ENCODE results near the gene ZDHHC14. TPM values are rescaled to one million over a fixed set of nuclear protein-coding genes. Genes with fewer than 3 reads are reported as not detected.
A peak's percentile ranks its signal among the peaks of the same experiment; 100 is the strongest.

ZDHHC14 gene
- total RNA-seq, 2 experiments from 2014 or later = 2.4 to 2.5 TPM

DNA sequence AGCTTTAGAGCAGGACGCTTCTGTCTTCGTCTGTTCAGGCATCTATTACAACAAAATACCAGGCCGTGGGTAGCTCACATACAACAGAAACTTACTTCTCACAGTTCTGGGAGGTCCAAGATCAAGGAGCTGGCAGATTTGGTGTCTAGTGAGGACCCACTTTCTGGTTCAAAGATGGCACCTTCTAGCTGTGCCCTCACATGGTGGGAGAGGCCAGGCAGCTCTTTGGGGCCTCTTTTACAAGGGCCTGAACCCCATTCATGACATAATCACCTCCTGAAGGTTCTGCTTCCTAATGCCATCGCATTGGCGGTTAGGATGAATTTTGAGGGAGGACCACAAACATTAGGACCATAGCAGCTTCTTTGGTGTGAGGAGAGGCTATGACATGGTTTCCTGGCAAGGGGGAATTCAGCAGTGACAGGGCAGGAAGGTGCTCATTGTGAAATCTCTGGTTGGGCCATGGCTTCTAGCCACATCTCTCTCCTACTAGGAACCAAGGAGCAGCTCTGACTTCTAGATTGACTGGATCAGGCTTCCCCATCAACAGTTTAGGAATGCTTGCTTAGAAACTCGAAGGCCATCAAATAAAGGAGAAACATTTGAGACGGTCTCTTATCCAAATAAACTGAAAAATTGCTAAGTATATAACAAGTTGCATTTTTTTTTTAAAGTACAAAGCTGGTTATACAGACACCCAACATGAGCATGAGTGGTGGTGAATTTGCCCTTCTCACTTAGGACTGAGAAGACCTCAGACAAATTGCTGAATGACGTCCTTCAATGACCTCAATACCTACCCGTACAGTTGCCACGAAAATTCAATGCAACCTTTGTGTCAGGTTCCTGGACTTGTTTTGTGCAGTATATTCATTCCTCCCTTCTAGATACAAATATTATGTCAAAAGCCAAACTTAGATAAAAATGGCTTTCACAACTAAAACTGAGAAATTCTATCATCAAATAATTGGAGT is 140.7 kb downstream of the ZDHHC14 start:
- POLR2A ChIA-PET = interaction anchor here (0.6 kb wide), 1 partner anchor 1120 kb away, joined by 7 read pairs; no protein-coding TSS in a partner anchor
- ATAC-seq (peak; percentile 55), DNase-seq (no peak)
- CTCF ChIA-PET = interaction anchor here (1.2 kb wide), 1 partner anchor 27 kb away, joined by 6 read pairs; no protein-coding TSS in a partner anchor
- no peaks in the 10 kb centered on the region for H3K9me3 Mint-ChIP-seq (ENCODE audit: low read depth)
- H3K27me3 Mint-ChIP-seq = no peaks in the 10 kb centered on the region
- H3K27ac Mint-ChIP-seq = no peak overlapping the region
- intact Hi-C loops (cut with DNase I, micrococcal nuclease) = no loop called here
- peaks cover 7% of the 10 kb centered on the region for H3K4me1 Mint-ChIP-seq
- no peaks in the 10 kb centered on the region for H3K36me3 Mint-ChIP-seq (ENCODE audit: low read depth)
- H3K4me3 Mint-ChIP-seq = no peak overlapping the region

- Mint-ChIP-seq H3K9me3 (ENCODE audit: low read depth) (no peaks in the 10 kb centered on the region), H3K27me3 (no peaks in the 10 kb centered on the region), H3K27ac (no peak overlapping the region), H3K4me3 (no peak overlapping the region), H3K4me1 (peaks cover 12% of the 10 kb centered on the region), H3K36me3 (ENCODE audit: low read depth) (no peaks in the 10 kb centered on the region)
- CTCF ChIA-PET = interaction anchor here (1.2 kb wide), 1 partner anchor 27 kb away, joined by 6 read pairs; no protein-coding TSS in a partner anchor
- POLR2A ChIA-PET = interaction anchor here (0.6 kb wide), 1 partner anchor 1119 kb away, joined by 7 read pairs; no protein-coding TSS in a partner anchor
- ATAC-seq (no peak), DNase-seq (no peak)
- intact Hi-C loops (cut with DNase I, micrococcal nuclease) = no loop called here
Measured at GRCh38 chr6:157522472-157522871, 141.5 kb downstream of the ZDHHC14 start.

- ATAC-seq (no peak), DNase-seq (no peak)
- Mint-ChIP-seq H3K27me3 (no peaks in the 10 kb centered on the region), H3K4me1 (peaks cover 19% of the 10 kb centered on the region), H3K27ac (no peak overlapping the region), H3K4me3 (no peak overlapping the region), H3K36me3 (ENCODE audit: low read depth) (no peaks in the 10 kb centered on the region), H3K9me3 (ENCODE audit: low read depth) (no peaks in the 10 kb centered on the region)
- intact Hi-C loops (cut with DNase I, micrococcal nuclease) = no loop called here
- POLR2A ChIA-PET = no interaction called here
- CTCF ChIA-PET = interaction anchor here (2.0 kb wide), 1 partner anchor 10 kb away, joined by 6 read pairs; no protein-coding TSS in a partner anchor
Measured at GRCh38 chr6:157524735-157525134, 143.7 kb downstream of the ZDHHC14 start.

DNA sequence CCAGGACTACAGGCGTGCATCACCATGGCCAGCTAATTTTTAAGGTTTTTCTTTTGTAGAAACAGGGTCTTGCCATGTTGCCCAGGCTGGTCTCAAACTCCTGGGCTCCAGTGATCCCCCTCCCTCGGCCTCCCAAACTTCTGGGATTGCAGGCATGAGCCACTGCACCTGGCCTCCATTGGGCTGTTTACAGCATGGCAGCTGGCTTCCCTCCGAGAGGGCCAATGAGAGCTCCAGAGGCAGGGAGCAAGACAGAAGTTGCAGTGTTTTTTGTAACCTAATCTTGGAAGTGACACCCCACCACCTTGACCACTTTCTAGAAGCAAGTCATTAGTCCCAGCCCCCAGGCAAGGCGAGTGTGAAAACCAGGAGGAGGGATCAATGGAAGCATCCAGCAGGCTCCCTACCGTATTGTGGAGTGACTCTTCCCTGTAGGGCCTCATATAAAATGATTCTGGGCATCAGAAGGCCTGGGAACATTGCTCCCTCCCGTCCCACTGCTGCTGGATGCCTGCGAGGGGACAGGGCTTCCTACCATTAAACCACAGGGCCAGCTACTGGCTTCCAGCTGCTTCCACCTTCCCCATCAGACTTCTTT is 144.4 kb downstream of the ZDHHC14 start:
- intact Hi-C loops (cut with DNase I, micrococcal nuclease) = no loop called here
- H3K36me3 Mint-ChIP-seq (ENCODE audit: low read depth) = no peaks in the 10 kb centered on the region
- H3K9me3 Mint-ChIP-seq (ENCODE audit: low read depth) = no peaks in the 10 kb centered on the region
- ATAC-seq (no peak), DNase-seq (no peak)
- no peak overlapping the region for H3K27ac Mint-ChIP-seq
- POLR2A ChIA-PET = no interaction called here
- H3K4me3 Mint-ChIP-seq = no peak overlapping the region
- H3K27me3 Mint-ChIP-seq = no peaks in the 10 kb centered on the region
- CTCF ChIA-PET = interaction anchor here (0.8 to 2.0 kb wide), 2 partner anchors 9 to 45 kb away, joined by 3 to 6 read pairs; no protein-coding TSS in a partner anchor
- peaks cover 19% of the 10 kb centered on the region for H3K4me1 Mint-ChIP-seq

DNA sequence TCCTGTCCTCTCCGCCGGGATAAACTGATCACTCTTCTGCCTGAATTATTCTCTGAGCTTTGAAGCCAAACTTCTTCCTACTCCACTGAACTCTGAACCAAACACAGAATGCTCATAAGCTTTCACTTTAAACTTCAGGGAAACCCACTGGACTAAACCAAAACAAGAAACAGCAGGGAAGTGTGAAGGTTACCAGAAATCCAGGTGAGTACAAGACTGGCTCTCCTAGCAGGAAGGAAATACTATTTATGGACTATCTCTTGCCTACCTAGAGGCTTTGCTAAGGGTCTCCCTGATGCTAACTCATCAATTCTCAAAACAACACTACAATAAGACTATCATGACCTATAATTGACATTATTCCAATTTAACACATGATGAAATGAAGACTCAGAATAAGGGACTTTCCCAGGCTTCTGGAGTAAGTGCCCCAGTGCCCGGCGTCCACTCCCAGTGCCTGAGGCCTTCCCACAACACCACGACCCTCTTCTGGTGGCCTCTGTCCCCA is 145.0 kb downstream of the ZDHHC14 start:
- CTCF ChIA-PET = interaction anchor here (0.8 to 2.0 kb wide), 2 partner anchors 9 to 46 kb away, joined by 3 to 6 read pairs; no protein-coding TSS in a partner anchor
- H3K4me1 Mint-ChIP-seq = peaks cover 19% of the 10 kb centered on the region
- intact Hi-C loops (cut with DNase I, micrococcal nuclease) = no loop called here
- no peak overlapping the region for H3K4me3 Mint-ChIP-seq
- H3K36me3 Mint-ChIP-seq (ENCODE audit: low read depth) = no peaks in the 10 kb centered on the region
- no peak overlapping the region for H3K27ac Mint-ChIP-seq
- POLR2A ChIA-PET = no interaction called here
- no peaks in the 10 kb centered on the region for H3K27me3 Mint-ChIP-seq
- ATAC-seq (no peak), DNase-seq (no peak)
- H3K9me3 Mint-ChIP-seq (ENCODE audit: low read depth) = no peaks in the 10 kb centered on the region

DNA sequence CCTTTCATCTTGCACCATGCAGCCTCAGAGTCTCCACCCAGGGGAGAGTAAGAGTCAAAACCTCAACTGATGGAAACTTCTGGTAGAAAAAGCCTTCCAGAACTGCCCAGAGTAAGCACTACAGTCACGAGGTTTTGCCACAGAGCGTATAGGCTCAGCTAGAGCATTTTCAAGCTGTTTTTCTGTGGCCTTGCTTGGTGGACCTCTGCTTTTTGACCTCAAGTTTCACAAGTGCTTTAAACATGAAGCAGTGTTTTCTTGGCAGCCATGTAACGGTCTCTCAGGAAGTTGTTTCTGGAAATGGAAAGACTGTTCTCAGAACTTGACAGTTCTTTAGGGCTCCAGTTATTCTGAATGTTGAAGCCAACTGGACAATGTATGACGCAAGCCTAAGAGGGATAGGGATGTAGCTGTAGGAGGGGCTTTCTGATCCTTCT is 146.5 kb downstream of the ZDHHC14 start:
- no peak overlapping the region for H3K4me3 Mint-ChIP-seq
- H3K27me3 Mint-ChIP-seq = no peaks in the 10 kb centered on the region
- peak; percentile 21 for DNase-seq
- intact Hi-C loops (cut with DNase I, micrococcal nuclease) = no loop called here
- peak; percentile 83 for ATAC-seq
- no peaks in the 10 kb centered on the region for H3K36me3 Mint-ChIP-seq (ENCODE audit: low read depth)
- CTCF ChIA-PET = no interaction called here
- H3K4me1 Mint-ChIP-seq = peaks cover 14% of the 10 kb centered on the region
- H3K27ac Mint-ChIP-seq = no peak overlapping the region
- POLR2A ChIA-PET = no interaction called here
- no peaks in the 10 kb centered on the region for H3K9me3 Mint-ChIP-seq (ENCODE audit: low read depth)

- H3K9me3 Mint-ChIP-seq (ENCODE audit: low read depth) = no peaks in the 10 kb centered on the region
- intact Hi-C loops (cut with DNase I, micrococcal nuclease) = no loop called here
- no peaks in the 10 kb centered on the region for H3K36me3 Mint-ChIP-seq (ENCODE audit: low read depth)
- peaks cover 14% of the 10 kb centered on the region for H3K4me1 Mint-ChIP-seq
- ChIA-PET POLR2A (no interaction called here), CTCF (interaction anchor here (0.6 to 1.0 kb wide), 2 partner anchors 13 to 141 kb away, joined by 3 read pairs; no protein-coding TSS in a partner anchor)
- DNase-seq = no peak
- no peak for ATAC-seq
- H3K4me3 Mint-ChIP-seq = no peak overlapping the region
- H3K27me3 Mint-ChIP-seq = peaks cover 4% of the 10 kb centered on the region
- H3K27ac Mint-ChIP-seq = no peak overlapping the region
Measured at GRCh38 chr6:157528931-157529653, 148.1 kb downstream of the ZDHHC14 start.

DNA sequence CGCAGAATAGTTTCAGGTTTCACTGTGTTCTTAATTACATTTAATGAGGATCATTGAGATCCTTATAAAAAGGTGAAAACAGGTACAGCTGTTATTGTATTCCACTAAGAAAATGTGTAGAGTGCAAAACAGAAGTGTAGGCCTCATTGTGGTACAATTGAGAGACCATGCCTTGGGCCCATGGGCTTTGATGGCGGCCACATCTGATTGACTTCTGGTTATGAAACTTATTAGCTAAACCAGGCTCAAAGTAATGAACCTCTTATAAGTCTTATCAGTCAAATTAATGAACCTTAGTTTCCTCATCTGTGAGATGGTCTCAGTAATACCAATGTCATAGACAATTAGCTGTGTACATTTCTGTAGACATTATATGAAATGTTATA is 148.7 kb downstream of the ZDHHC14 start:
- ChIA-PET POLR2A (no interaction called here), CTCF (interaction anchor here (1.0 kb wide), 1 partner anchor 14 kb away, joined by 3 read pairs; no protein-coding TSS in a partner anchor)
- intact Hi-C loops (cut with DNase I, micrococcal nuclease) = no loop called here
- DNase-seq = no peak
- Mint-ChIP-seq H3K36me3 (ENCODE audit: low read depth) (no peaks in the 10 kb centered on the region), H3K4me1 (peaks cover 14% of the 10 kb centered on the region), H3K27me3 (peaks cover 4% of the 10 kb centered on the region), H3K27ac (no peak overlapping the region), H3K9me3 (ENCODE audit: low read depth) (no peaks in the 10 kb centered on the region), H3K4me3 (no peak overlapping the region)
- no peak for ATAC-seq

DNA sequence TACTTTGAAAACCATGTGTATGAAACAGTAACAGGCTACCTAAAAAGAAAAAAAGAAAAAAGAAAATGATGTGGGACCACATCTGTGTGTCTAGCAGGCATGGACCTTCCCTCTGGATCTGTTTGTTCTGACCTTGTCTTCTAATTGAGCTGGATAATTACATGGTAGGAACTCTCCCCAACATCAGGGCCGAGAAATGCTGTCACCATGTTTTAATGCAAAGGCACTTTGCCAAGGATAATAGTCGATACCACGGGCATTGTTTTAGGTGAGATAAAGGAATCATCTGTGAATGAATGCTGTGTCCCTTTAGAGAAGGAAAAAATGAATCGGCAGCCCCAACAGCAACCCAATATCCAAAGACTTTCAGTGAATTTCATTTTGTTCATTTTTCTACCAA is 149.1 kb downstream of the ZDHHC14 start:
- POLR2A ChIA-PET = no interaction called here
- Mint-ChIP-seq H3K4me3 (no peak overlapping the region), H3K4me1 (peaks cover 19% of the 10 kb centered on the region)

GRCh38 chr6:157530724-157531168 is 149.8 kb downstream of the ZDHHC14 start:
- H3K27ac Mint-ChIP-seq = no peak overlapping the region
- peaks cover 6% of the 10 kb centered on the region for H3K27me3 Mint-ChIP-seq
- no peaks in the 10 kb centered on the region for H3K9me3 Mint-ChIP-seq (ENCODE audit: low read depth)
- H3K36me3 Mint-ChIP-seq (ENCODE audit: low read depth) = no peaks in the 10 kb centered on the region
- no peak overlapping the region for H3K4me3 Mint-ChIP-seq
- intact Hi-C loops (cut with DNase I, micrococcal nuclease) = no loop called here
- ChIA-PET CTCF (interaction anchor here (0.7 to 1.1 kb wide), 3 partner anchors 9 to 1985 kb away, joined by 3 to 4 read pairs (median 3); no protein-coding TSS in a partner anchor), POLR2A (no interaction called here)
- no peak for ATAC-seq
- no peak for DNase-seq
- peaks cover 25% of the 10 kb centered on the region for H3K4me1 Mint-ChIP-seq

More for the DNA sequence above, 149.1 kb downstream of the ZDHHC14 start:
- Mint-ChIP-seq H3K27me3 (peaks cover 6% of the 10 kb centered on the region), H3K36me3 (ENCODE audit: low read depth) (no peaks in the 10 kb centered on the region), H3K9me3 (ENCODE audit: low read depth) (no peaks in the 10 kb centered on the region), H3K27ac (no peak overlapping the region)
- intact Hi-C loops (cut with DNase I, micrococcal nuclease) = no loop called here
- ATAC-seq (no peak), DNase-seq (no peak)
- CTCF ChIA-PET = interaction anchor here (0.7 to 1.0 kb wide), 2 partner anchors 9 to 14 kb away, joined by 3 read pairs; no protein-coding TSS in a partner anchor

Data from activated CD4-positive, alpha-beta T cell treated with anti-CD3 and anti-CD28 coated beads for 36 hours (primary cell).